Fibroblast of pulmonary artery (primary cell): ENCODE data around the gene RIMS1.

Experiments
- DNase-seq: peaks from one replicate; pipeline ENCODE4 v3.0.0-alpha.2; 2010; ENCODE audit warnings: low read depth
- H3K4me3 ChIP-seq: replicated peaks from 2 replicates; pipeline ENCODE4 v1.5.1; 2011; ENCODE audit warnings: low read depth, mild to moderate bottlenecking, control low read depth, low read length, moderate library complexity
- TF ChIP-seq, protein P1 (sequence below): IDR thresholded peaks from 2 replicates; pipeline ENCODE4 v1.5.1; 2011; ENCODE audit warnings: mild to moderate bottlenecking, control low read depth, low read length, inconsistent platforms; ENCODE audit errors: missing control alignments

The RIMS1 gene

GRCh38 chr6:72386324-72386723 lies 500.0 kb downstream of the RIMS1 start:
- H3K4me3 ChIP-seq = peak overlapping the region; percentile 36
- TF ChIP-seq, protein P1, sequence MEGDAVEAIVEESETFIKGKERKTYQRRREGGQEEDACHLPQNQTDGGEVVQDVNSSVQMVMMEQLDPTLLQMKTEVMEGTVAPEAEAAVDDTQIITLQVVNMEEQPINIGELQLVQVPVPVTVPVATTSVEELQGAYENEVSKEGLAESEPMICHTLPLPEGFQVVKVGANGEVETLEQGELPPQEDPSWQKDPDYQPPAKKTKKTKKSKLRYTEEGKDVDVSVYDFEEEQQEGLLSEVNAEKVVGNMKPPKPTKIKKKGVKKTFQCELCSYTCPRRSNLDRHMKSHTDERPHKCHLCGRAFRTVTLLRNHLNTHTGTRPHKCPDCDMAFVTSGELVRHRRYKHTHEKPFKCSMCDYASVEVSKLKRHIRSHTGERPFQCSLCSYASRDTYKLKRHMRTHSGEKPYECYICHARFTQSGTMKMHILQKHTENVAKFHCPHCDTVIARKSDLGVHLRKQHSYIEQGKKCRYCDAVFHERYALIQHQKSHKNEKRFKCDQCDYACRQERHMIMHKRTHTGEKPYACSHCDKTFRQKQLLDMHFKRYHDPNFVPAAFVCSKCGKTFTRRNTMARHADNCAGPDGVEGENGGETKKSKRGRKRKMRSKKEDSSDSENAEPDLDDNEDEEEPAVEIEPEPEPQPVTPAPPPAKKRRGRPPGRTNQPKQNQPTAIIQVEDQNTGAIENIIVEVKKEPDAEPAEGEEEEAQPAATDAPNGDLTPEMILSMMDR = no peak
- DNase-seq = peak; percentile 56

DNA sequence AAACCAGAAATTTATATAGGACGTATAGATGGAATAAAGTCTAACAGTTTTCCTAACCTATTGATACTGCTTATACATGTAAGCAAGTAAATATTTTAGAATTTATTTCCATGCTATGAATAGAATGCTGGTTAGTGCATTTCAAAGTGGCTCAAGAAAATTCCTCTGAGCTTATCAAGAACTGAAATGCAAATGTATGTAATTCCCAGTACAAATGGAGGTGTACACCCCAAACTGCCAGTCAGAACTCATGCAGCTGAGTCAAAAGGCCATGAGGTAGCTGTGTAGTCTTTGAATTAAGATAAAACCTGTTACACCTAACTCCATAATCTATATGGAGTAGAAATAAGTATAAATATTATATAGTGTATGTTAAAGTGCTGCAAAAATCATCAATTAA lies 503.3 kb downstream of the RIMS1 start:
- TF ChIP-seq, protein P1 = no peak
- no peak for DNase-seq
- no peak overlapping the region for H3K4me3 ChIP-seq

GRCh38 chr6:72390548-72390947 lies 504.2 kb downstream of the RIMS1 start:
- DNase-seq = no peak
- TF ChIP-seq, protein P1 = no peak
- H3K4me3 ChIP-seq = no peak overlapping the region

DNA sequence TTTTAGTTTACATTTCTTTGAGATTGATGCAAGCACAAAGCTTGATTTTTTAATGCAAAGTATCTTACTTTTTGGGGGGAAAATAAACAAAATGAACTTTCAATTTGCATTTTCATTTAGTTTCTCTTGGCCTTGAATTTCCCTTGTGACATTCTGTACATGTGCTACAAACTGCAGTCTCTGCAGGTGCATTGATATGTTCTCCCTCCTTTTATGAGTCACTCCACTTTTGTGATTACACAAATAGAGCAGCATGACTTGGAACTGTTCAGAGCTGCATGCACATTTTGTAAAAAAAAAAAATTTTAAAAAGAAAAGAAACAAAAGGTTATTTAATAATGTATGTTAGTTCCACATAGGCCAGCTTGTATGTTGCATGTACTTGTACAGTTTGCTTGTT lies 515.5 kb downstream of the RIMS1 start:
- TF ChIP-seq, protein P1 = no peak
- H3K4me3 ChIP-seq = no peak overlapping the region
- DNase-seq = no peak

- TF ChIP-seq, protein P1 = no peak
- no peak overlapping the region for H3K4me3 ChIP-seq
- DNase-seq = no peak
Observed at GRCh38 chr6:72403413-72403812, 517.1 kb downstream of the RIMS1 start.

GRCh38 chr6:72406517-72406916 lies 520.2 kb downstream of the RIMS1 start:
- no peak overlapping the region for H3K4me3 ChIP-seq
- TF ChIP-seq, protein P1 = no peak
- DNase-seq = no peak

DNA sequence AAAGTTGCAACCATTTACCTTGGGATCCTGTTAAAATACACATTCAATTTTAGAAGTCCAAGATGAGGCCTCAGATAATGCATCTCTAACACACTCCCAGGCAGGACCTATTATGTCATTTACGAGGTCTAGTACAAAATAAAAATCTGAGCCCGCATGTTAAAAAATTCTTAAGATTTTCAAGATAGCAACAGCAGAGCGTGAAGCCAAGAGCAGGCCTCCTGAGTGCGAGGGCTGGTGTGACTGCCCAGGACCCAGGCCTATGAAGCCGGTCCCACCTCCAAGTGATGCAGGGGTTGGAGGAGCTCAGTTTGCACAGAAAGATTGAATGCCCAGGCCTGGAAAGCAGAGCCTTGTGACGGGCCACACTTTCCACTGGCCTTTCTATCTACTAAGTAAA lies 524.4 kb downstream of the RIMS1 start:
- no peak for DNase-seq
- no peak overlapping the region for H3K4me3 ChIP-seq
- TF ChIP-seq, protein P1 = no peak
